Heart left ventricle (tissue), 13 donors: ENCODE data around the gene KRT77.

Experiments used
- CTCF ChIP-seq, 12 donors: fragments of 200-600 bp; sonication (generic) in 4 of 12; IDR thresholded peaks; one replicate each; pipeline versions ENCODE4 v1.5.0 to v1.8.0; 2018 to 2022; ENCODE audit warnings: antibody characterized with exemption in 12 of 12, mild to moderate bottlenecking in 5 of 12
- POLR2A ChIP-seq, 2 donors: fragments of 450-650 bp; IDR thresholded peaks; one replicate each; pipeline ENCODE4 v1.6.1; 2017; ENCODE audit warnings: antibody characterized with exemption in 2 of 2, mild to moderate bottlenecking in 2 of 2, moderate library complexity in 2 of 2
- donor health status: ischemic (EF 13 %, LVEDD 7.1; RV severe dilation, severe dysfunction).
- donor health status: DM: no; HTN: yes; CAD: no.
- donor health status: DM: no; HTN: no; CAD: no.
- donor health status: ischemic (EF 25% LVEDD 6.9; RV normal size, moderate dysfunction).
- donor health status: ischemic (EF 25% LVEDD 5.7; RV mildly dilated, moderate dysfunction).
- donor health status: ischemic (EF 35%, LVEDD 5.7; RV mildly dilated, moderate dysfunction).
- donor health status: nonischemic (EF 11% LVEDD 7.7; RV severe dilation, severe dysfunction).
- donor health status: DM: yes; HTN: yes; CAD: no.
- donor health status: PGD.
- donor health status: ischemic (EF 29% LVEDD 5.4; RV normal size, mild dysfunction).
- donor health status: nonischemic (EF 23%, LVEDD 6.1; RV moderate dilation, normal function).

DNA sequence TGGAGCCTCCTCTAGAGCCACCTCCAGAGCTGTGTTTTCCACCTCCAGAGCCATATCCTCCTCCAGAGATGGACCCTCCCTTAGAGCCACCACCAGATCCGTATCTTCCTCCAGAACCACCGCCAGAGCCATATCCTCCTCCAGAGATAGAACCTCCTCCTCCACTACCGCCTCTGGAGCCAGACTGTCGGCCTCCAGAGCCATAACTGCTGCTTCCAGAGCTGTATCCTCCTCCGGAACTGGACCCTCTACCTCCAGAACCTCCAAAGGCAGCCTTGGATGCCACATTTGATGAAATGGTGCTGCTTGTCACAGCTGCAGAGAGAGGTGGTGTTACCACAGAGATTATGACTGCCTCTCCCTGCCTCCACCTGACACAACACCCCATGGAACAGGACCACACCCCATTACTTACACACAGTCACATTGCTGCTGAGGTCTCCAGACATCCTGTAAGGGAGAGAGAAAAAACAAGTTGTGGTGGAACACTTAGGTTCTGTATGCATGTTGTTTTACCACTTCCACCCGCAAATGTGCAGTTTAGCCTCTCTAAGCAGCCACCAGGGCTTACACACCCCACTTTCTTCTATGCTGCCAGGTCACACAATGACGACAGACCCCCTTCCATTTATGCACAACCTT is 58.1 kb downstream of the KRT77 start:
- TF ChIP-seq CTCF (IDR thresholded peaks at IDR 0.05), result no peak
- TF ChIP-seq POLR2A (IDR thresholded peaks at IDR 0.05), result no peak
